GM12878 (cell line): ENCODE measurements around the gene ZNF280C. TPM values are rescaled to one million over a fixed set of nuclear protein-coding genes. Genes with fewer than 3 reads are reported as not detected.

Source experiments
- ATAC-seq: fragments of 200-7000 bp; cut with Tn5 transposase; 3 replicates; pipeline ENCODE4 v1.9.1; 2020; ENCODE audit warnings: mild to moderate bottlenecking, moderate library complexity
- BruUV-seq: library from RNA; stranded (reverse); fragments of 400-500 nt; replicated peaks from 2 replicates; lab custom pipeline; 2021; lab: Mats Ljungman, UMichigan
- CTCF ChIA-PET: fragments of 300-600 bp; sonication (Branson Sonifier 250); formaldehyde crosslinking; extraction: SDS; loops from one replicate; lab custom pipeline; 2021; ENCODE audit warnings: inconsistent platforms; lab: Yijun Ruan, JAX
- POLR2A ChIA-PET: fragments of 350-600 bp; formaldehyde crosslinking; extraction: SDS; loops from one replicate; lab custom pipeline; 2021; ENCODE audit warnings: inconsistent platforms; lab: Charles Lee
- RAD21 ChIA-PET: fragments of 300-600 bp; sonication (Branson Sonifier 250); formaldehyde crosslinking; loops from one replicate; lab custom pipeline; 2023; ENCODE audit warnings: antibody characterized with exemption; ENCODE audit not compliant: unreplicated experiment; lab: Charles Lee
- SMC1A ChIA-PET: fragments of 300-600 bp; sonication (Branson Sonifier 250); formaldehyde crosslinking; loops from one replicate; lab custom pipeline; 2023; ENCODE audit not compliant: unreplicated experiment, uncharacterized antibody; lab: Charles Lee
- DNase-seq: peaks from one replicate; pipeline ENCODE4 v3.0.0-alpha.2; 2011; ENCODE audit warnings: low read depth, low spot score
- FAIRE-seq: peaks from 3 replicates; lab custom pipeline; 2011; peaks lifted over from hg19 to GRCh38; lab: Jason Lieb, UNC
- H2AFZ ChIP-seq: 2 replicates; pipeline ENCODE4 v1.6.0; 2011; ENCODE audit warnings: low read depth, low read length, control low read depth; ENCODE audit not compliant: control insufficient read depth
- H3K27ac ChIP-seq: 2 replicates; pipeline ENCODE4 v1.5.1; 2011; ENCODE audit warnings: control low read depth; ENCODE audit not compliant: control insufficient read depth, insufficient read depth
- H3K27me3 ChIP-seq, 2 experiments: replicated peaks in 1 of 2; 2 replicates each; pipeline versions ENCODE4 v1.6.0 to v1.6.1; 2011; ENCODE audit warnings: low read length in 1 of 2; ENCODE audit not compliant: control insufficient read depth in 2 of 2, insufficient read depth in 2 of 2
- H3K36me3 ChIP-seq, 2 experiments: 2 replicates each; pipeline ENCODE4 v1.5.1; 2011; ENCODE audit warnings: low read length in 1 of 2; ENCODE audit not compliant: control insufficient read depth in 2 of 2, insufficient read depth in 2 of 2
- H3K4me1 ChIP-seq: 2 replicates; pipeline ENCODE4 v1.6.1; 2011; ENCODE audit warnings: mild to moderate bottlenecking, low read length, moderate library complexity, mixed read lengths; ENCODE audit not compliant: control insufficient read depth, insufficient read depth
- H3K4me2 ChIP-seq: 2 replicates; pipeline ENCODE4 v1.6.0; 2011; ENCODE audit warnings: control low read depth; ENCODE audit not compliant: control insufficient read depth, insufficient read depth
- H3K4me3 ChIP-seq: fragments of 200-600 bp; sonication (generic); 2 replicates; pipeline ENCODE4 v1.5.1; 2016
- H3K79me2 ChIP-seq: 2 replicates; pipeline ENCODE4 v1.6.0; 2011; ENCODE audit warnings: low read length; ENCODE audit not compliant: control insufficient read depth, insufficient read depth
- H3K9ac ChIP-seq: 2 replicates; pipeline ENCODE4 v1.8.0; 2011; ENCODE audit warnings: low read length, control low read depth, mixed read lengths; ENCODE audit not compliant: control insufficient read depth, insufficient read depth
- H3K9me3 ChIP-seq: replicated peaks from 3 replicates; pipeline ENCODE4 v1.5.1; 2011; ENCODE audit warnings: mild to moderate bottlenecking, low read length; ENCODE audit not compliant: control insufficient read depth, insufficient read depth
- H4K20me1 ChIP-seq: 2 replicates; pipeline ENCODE4 v1.6.0; 2011; ENCODE audit not compliant: control insufficient read depth, insufficient read depth
- BCLAF1 ChIP-seq: fragments of 450-650 bp; IDR thresholded peaks from 2 replicates; pipeline ENCODE4 v1.6.1; 2017; ENCODE audit warnings: antibody characterized with exemption, mild to moderate bottlenecking, moderate library complexity
- HCFC1 ChIP-seq: fragments of 150-350 bp; IDR thresholded peaks from 2 replicates; pipeline ENCODE4 v1.6.1; 2014; ENCODE audit warnings: low read length
- IRF4 ChIP-seq: IDR thresholded peaks from 2 replicates; pipeline ENCODE4 v1.6.1; 2011; ENCODE audit warnings: low read depth, low read length
- JUND ChIP-seq: IDR thresholded peaks from 2 replicates; pipeline ENCODE4 v1.6.1; 2012; ENCODE audit warnings: low read depth, mild to moderate bottlenecking, low read length, improper control_type of control experiment, moderate library complexity
- KAT2A ChIP-seq: conservative IDR thresholded peaks from 2 replicates; pipeline ENCODE4 v1.6.1; 2011; ENCODE audit warnings: low read depth, low read length; ENCODE audit not compliant: control insufficient read depth
- KDM1A ChIP-seq: fragments of 200-600 bp; sonication (generic); IDR thresholded peaks from 2 replicates; pipeline ENCODE4 v1.6.1; 2016; ENCODE audit warnings: borderline replicate concordance
- POLR2AphosphoS5 ChIP-seq: IDR thresholded peaks from 2 replicates; pipeline ENCODE4 v1.6.1; 2011; ENCODE audit warnings: mild to moderate bottlenecking, low read length, inconsistent platforms
- RB1 ChIP-seq: fragments of 450-650 bp; formaldehyde crosslinking; IDR thresholded peaks from 2 replicates; pipeline ENCODE4 v1.6.1; 2017; ENCODE audit warnings: mild to moderate bottlenecking, borderline replicate concordance
- SIN3A ChIP-seq: IDR thresholded peaks from 2 replicates; pipeline ENCODE4 v1.6.1; 2012; ENCODE audit warnings: low read depth, low read length, improper control_type of control experiment
- TCF7 ChIP-seq: IDR thresholded peaks from 2 replicates; pipeline ENCODE4 v1.6.1; 2014; ENCODE audit warnings: antibody characterized with exemption, borderline replicate concordance
- YBX1 ChIP-seq: fragments of 450-650 bp; IDR thresholded peaks from 2 replicates; pipeline ENCODE4 v1.6.1; 2016; ENCODE audit warnings: antibody characterized with exemption
- WGBS: methylation state at CpG from one replicate; pipeline ENCODE4 v1.1.6; 2016; ENCODE audit warnings: low lambda C conversion rate; ENCODE audit not compliant: insufficient replicate concordance, insufficient coverage; ENCODE audit errors: missing lambda C conversion rate; 5-methylcytosine and 5-hydroxymethylcytosine counted together
- in situ Hi-C: fragments of 300-500 bp; cut with MboI; formaldehyde crosslinking; loops from 9 replicates; pipeline ENCODE4 v1.14.3; 2018; ENCODE audit warnings: mixed read lengths
- intact Hi-C: fragments of 100-400 bp; cut with micrococcal nuclease; formaldehyde crosslinking; loops from one replicate; pipeline ENCODE4 v1.14.2; 2022; ENCODE audit not compliant: unreplicated experiment
- polyA plus RNA-seq, 11 experiments: library from polyadenylated mRNA; depleted of rRNA in 4 of 11; unstranded in 6 of 11; stranded (reverse) in 5 of 11; fragments of >200 nt; fragmentation: Nextera tagmentation in 4 of 11; fragmentation: Illumina TruSeq in 1 of 11; extraction: Ambion mirVana in 4 of 11; extraction: Trizol in 1 of 11; gene quantifications; 1 replicate in 1 of 11; 2 replicates in 10 of 11; pipeline versions ENCODE4 v1.2.1 to v1.2.3, GENCODE V29; 2011 to 2016; ENCODE audit warnings: inconsistent platforms in 2 of 11, missing spikeins in 2 of 11, low read depth in 1 of 11
- total RNA-seq, 4 experiments: library from RNA; depleted of rRNA in 3 of 4; stranded (reverse); fragments of >200 nt in 3 of 4; fragmentation: Illumina TruSeq in 1 of 4; extraction: Trizol in 1 of 4; gene quantifications; 2 replicates each; pipeline versions ENCODE4 v1.2.1 to v1.2.3, GENCODE V29; 2013 to 2021
- TF ChIP-seq, protein P1 (sequence below), 3 experiments: IDR thresholded peaks in 2 of 3; conservative IDR thresholded peaks in 1 of 3; 2 replicates each; pipeline ENCODE4 v1.5.1; 2011; ENCODE audit warnings: low read depth in 3 of 3, low read length in 3 of 3, mild to moderate bottlenecking in 3 of 3, control low read depth in 2 of 3, moderate library complexity in 2 of 3, inconsistent platforms in 1 of 3, mixed read lengths in 1 of 3; ENCODE audit not compliant: control insufficient read depth in 2 of 3, insufficient read depth in 1 of 3; ENCODE audit errors: extremely low read depth in 1 of 3
- TF ChIP-seq, protein P2 (sequence below): fragments of 450-650 bp; IDR thresholded peaks from 2 replicates; pipeline ENCODE4 v1.6.1; 2017; ENCODE audit warnings: mild to moderate bottlenecking
- TF ChIP-seq, protein P3 (sequence below): fragments of 450-650 bp; conservative IDR thresholded peaks from 2 replicates; pipeline ENCODE4 v1.6.1; 2017; ENCODE audit warnings: mild to moderate bottlenecking, moderate library complexity
- TF ChIP-seq, protein P4 (sequence below): IDR thresholded peaks from 2 replicates; pipeline ENCODE4 v1.6.1; 2011; ENCODE audit warnings: low read depth, low read length, improper control_type of control experiment, borderline replicate concordance

The ZNF280C gene
- total and polyA plus RNA-seq, 10 of the 15 experiments (the other 5 are each of a cell fraction or from before 2014, with no cell fraction given) = 0.82 to 8.8 (median 5.7) TPM

- POLR2A ChIA-PET = no interaction called here
- no peak for ATAC-seq
- H3K4me2 ChIP-seq = no peak overlapping the region
- H3K9ac ChIP-seq = no peak overlapping the region
- WGBS = 75% methylated on average over 2 of the region's 2 CpGs
- CTCF ChIA-PET = no interaction called here
- no peak overlapping the region for H2AFZ ChIP-seq
- no peak overlapping the region for H3K27ac ChIP-seq
- no peaks in the 10 kb centered on the region for H3K79me2 ChIP-seq
- H3K4me3 ChIP-seq = no peak overlapping the region
- BruUV-seq = no TSS peak
- RAD21 ChIA-PET = no interaction called here
- intact Hi-C loops (no loop called here), in situ Hi-C loops (no loop called here)
- no peaks in the 10 kb centered on the region for H3K27me3 ChIP-seq
- H4K20me1 ChIP-seq = no peaks in the 10 kb centered on the region
- FAIRE-seq = no peak
- no peaks in the 10 kb centered on the region; a peak in 2 of 4 replicates for H3K36me3 ChIP-seq
- no peak for DNase-seq
- SMC1A ChIA-PET = no interaction called here
- H3K4me1 ChIP-seq = no peaks in the 10 kb centered on the region
- no peaks in the 10 kb centered on the region for H3K9me3 ChIP-seq
- no peak for TF ChIP-seq YBX1
- no peak for TF ChIP-seq TCF7
- TF ChIP-seq, protein P1, sequence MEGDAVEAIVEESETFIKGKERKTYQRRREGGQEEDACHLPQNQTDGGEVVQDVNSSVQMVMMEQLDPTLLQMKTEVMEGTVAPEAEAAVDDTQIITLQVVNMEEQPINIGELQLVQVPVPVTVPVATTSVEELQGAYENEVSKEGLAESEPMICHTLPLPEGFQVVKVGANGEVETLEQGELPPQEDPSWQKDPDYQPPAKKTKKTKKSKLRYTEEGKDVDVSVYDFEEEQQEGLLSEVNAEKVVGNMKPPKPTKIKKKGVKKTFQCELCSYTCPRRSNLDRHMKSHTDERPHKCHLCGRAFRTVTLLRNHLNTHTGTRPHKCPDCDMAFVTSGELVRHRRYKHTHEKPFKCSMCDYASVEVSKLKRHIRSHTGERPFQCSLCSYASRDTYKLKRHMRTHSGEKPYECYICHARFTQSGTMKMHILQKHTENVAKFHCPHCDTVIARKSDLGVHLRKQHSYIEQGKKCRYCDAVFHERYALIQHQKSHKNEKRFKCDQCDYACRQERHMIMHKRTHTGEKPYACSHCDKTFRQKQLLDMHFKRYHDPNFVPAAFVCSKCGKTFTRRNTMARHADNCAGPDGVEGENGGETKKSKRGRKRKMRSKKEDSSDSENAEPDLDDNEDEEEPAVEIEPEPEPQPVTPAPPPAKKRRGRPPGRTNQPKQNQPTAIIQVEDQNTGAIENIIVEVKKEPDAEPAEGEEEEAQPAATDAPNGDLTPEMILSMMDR (IDR thresholded peaks at IDR 0.05 in 2 of 3, conservative IDR thresholded peaks at IDR 0.05 in 1 of 3; ENCODE audit: control insufficient read depth in 2 of 3, extremely low read depth in 1 of 3, insufficient read depth in 1 of 3, low read depth in 3 of 3, low read length in 3 of 3) = no peak
- no peak for TF ChIP-seq KAT2A
- no peak for TF ChIP-seq BCLAF1
- TF ChIP-seq KDM1A = no peak
- TF ChIP-seq, protein P2, sequence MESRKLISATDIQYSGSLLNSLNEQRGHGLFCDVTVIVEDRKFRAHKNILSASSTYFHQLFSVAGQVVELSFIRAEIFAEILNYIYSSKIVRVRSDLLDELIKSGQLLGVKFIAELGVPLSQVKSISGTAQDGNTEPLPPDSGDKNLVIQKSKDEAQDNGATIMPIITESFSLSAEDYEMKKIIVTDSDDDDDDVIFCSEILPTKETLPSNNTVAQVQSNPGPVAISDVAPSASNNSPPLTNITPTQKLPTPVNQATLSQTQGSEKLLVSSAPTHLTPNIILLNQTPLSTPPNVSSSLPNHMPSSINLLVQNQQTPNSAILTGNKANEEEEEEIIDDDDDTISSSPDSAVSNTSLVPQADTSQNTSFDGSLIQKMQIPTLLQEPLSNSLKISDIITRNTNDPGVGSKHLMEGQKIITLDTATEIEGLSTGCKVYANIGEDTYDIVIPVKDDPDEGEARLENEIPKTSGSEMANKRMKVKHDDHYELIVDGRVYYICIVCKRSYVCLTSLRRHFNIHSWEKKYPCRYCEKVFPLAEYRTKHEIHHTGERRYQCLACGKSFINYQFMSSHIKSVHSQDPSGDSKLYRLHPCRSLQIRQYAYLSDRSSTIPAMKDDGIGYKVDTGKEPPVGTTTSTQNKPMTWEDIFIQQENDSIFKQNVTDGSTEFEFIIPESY = no peak
- TF ChIP-seq, protein P3, sequence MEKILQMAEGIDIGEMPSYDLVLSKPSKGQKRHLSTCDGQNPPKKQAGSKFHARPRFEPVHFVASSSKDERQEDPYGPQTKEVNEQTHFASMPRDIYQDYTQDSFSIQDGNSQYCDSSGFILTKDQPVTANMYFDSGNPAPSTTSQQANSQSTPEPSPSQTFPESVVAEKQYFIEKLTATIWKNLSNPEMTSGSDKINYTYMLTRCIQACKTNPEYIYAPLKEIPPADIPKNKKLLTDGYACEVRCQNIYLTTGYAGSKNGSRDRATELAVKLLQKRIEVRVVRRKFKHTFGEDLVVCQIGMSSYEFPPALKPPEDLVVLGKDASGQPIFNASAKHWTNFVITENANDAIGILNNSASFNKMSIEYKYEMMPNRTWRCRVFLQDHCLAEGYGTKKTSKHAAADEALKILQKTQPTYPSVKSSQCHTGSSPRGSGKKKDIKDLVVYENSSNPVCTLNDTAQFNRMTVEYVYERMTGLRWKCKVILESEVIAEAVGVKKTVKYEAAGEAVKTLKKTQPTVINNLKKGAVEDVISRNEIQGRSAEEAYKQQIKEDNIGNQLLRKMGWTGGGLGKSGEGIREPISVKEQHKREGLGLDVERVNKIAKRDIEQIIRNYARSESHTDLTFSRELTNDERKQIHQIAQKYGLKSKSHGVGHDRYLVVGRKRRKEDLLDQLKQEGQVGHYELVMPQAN = no peak
- no peak for TF ChIP-seq RB1
- no peak for TF ChIP-seq JUND
- no peak for TF ChIP-seq HCFC1
- no peak for TF ChIP-seq SIN3A
- no peak for TF ChIP-seq IRF4
- TF ChIP-seq, protein P4, sequence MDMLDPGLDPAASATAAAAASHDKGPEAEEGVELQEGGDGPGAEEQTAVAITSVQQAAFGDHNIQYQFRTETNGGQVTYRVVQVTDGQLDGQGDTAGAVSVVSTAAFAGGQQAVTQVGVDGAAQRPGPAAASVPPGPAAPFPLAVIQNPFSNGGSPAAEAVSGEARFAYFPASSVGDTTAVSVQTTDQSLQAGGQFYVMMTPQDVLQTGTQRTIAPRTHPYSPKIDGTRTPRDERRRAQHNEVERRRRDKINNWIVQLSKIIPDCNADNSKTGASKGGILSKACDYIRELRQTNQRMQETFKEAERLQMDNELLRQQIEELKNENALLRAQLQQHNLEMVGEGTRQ = no peak
- TF ChIP-seq POLR2AphosphoS5 = no peak
Measured at GRCh38 chrX:130246084-130246483, 22.6 kb downstream of the ZNF280C start.
